Measurements from ENCODE around the gene PHOSPHO2.

DNA sequence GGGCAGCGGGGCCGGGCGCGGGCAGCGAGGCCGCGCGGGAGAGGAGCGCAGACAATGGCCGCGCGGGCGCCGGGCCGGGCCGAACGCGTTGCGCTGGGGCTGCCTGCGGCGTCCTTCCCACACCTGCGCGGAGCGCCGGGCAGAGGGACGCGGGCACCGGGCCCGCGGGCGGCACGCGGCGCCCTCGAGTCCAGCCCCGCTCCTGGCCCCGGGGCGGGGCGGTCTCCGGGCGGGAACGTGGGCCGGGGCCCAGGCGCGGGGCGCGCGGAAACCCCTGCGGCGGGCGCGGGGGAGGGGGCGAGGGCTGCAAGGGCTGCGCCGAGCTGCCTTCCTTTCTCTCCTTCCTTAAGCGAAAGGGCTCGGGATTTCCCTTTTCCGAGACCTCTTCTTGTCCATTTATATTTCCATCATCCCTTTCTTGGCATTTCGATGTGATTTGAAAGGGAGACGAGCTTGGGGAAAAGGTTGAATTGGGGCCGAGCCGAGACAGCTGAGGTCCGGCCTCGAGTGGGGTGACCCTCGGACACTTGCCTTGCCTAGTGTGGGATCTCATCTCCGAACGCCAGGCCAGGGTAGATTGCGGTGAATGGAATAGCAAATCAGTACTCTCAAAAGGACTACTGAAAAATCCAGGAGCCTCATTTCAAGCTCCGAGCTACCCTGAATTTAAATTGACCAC lies 40.0 kb downstream of the PHOSPHO2 start:
- TF ChIP-seq CTCF (IDR thresholded peaks at IDR 0.05), result no peak
- TF ChIP-seq POLR2A (IDR thresholded peaks at IDR 0.05), result no peak

All from testis (tissue), 2 donors.